Measurements from ENCODE around the gene KANSL1L. TPM values are rescaled to one million over a fixed set of nuclear protein-coding genes. Genes with fewer than 3 reads are reported as not detected.
"Not testable (repeated sequence)": the region's sequence is repeated elsewhere in the genome, so short reads cannot be mapped to it uniquely, and the experiment has no call there.

KANSL1L gene
- total and polyA plus RNA-seq, 9 of the 15 experiments (the other 6 are each of a cell fraction or from before 2014, with no cell fraction given): 1.3 to 6.7 (median 2.4) TPM

GRCh38 chr2:210177115-210177514 lies 5.9 kb upstream of the KANSL1L start:
- CTCF ChIA-PET (ENCODE audit: low intra/inter-chr PET ratio); H3K4me1 ChIP-seq (replicated peaks in 1 of 2; ENCODE audit: control insufficient read depth in 2 of 2, insufficient read depth in 2 of 2, low read length in 2 of 2); H3K4me2 ChIP-seq (ENCODE audit: insufficient read depth, low read length); intact Hi-C loops (cut with micrococcal nuclease); H3K79me2 ChIP-seq (ENCODE audit: control insufficient read depth, insufficient read depth, low read length); DNase-seq (ENCODE audit: extremely low read depth in 1 of 4, low spot score in 3 of 4); FAIRE-seq; H3K27ac ChIP-seq (ENCODE audit: extremely low read depth, low read depth, low read length); H3K9ac ChIP-seq (ENCODE audit: insufficient read depth in 1 of 2, low read depth in 2 of 2, low read length in 2 of 2); H3K9me1 ChIP-seq (ENCODE audit: control insufficient read depth, insufficient read depth, low read length); BruUV-seq (replicated peaks); H4K20me1 ChIP-seq (replicated peaks; ENCODE audit: control insufficient read depth, insufficient read depth, low read length); H3K36me3 ChIP-seq (ENCODE audit: control insufficient read depth, insufficient read depth, low read length); ATAC-seq; H3K4me3 ChIP-seq; H3K27me3 ChIP-seq (ENCODE audit: control insufficient read depth in 2 of 2, insufficient read depth in 2 of 2, low read length in 2 of 2); H3K9me3 ChIP-seq (replicated peaks; ENCODE audit: control insufficient read depth, insufficient read depth, low read depth, low read length); H2AFZ ChIP-seq (ENCODE audit: low read depth, low read length): not testable (repeated sequence)
- 0% methylated on average over 1 of the region's 1 CpG for WGBS (ENCODE audit: insufficient coverage, low coverage, missing lambda C conversion rate)
- in situ Hi-C loops (cut with MboI): loop anchor here (25.0 kb wide), 1 partner anchor 1790 kb away; no protein-coding TSS in a partner anchor
- POLR2A ChIA-PET: interaction anchor here (0.8 kb wide), 1 partner anchor 205 kb away, joined by 3 read pairs; no protein-coding TSS in a partner anchor
- peak; percentile 7 for TF ChIP-seq ZNF146 (CRISPR knock-in tag; IDR thresholded peaks at IDR 0.05; ENCODE audit: unreplicated experiment)

- intact Hi-C loops (cut with micrococcal nuclease) (loop anchor here (5.0 kb wide), 2 partner anchors 102 to 187 kb away; no protein-coding TSS in a partner anchor), in situ Hi-C loops (cut with MboI) (no loop called here)
- H4K20me1 ChIP-seq (replicated peaks; ENCODE audit: control insufficient read depth, insufficient read depth, low read length): no peaks in the 10 kb centered on the region
- TF ChIP-seq NR2C2 (CRISPR knock-in tag; IDR thresholded peaks at IDR 0.05): no peak
- TF ChIP-seq NR2C2 (tag; IDR thresholded peaks at IDR 0.05): no peak
- peak; percentile 53 for TF ChIP-seq ZNF316 (IDR thresholded peaks at IDR 0.05)
- no peak for TF ChIP-seq MEF2D (tag; conservative IDR thresholded peaks at IDR 0.05; ENCODE audit: low read depth)
- ATAC-seq: no peak
- FAIRE-seq: no peak
- no peak overlapping the region for H2AFZ ChIP-seq (ENCODE audit: low read depth, low read length)
- no peak overlapping the region for H3K4me2 ChIP-seq (ENCODE audit: insufficient read depth, low read length)
- H3K9ac ChIP-seq (ENCODE audit: insufficient read depth in 1 of 2, low read depth in 2 of 2, low read length in 2 of 2): no peak overlapping the region
- H3K9me1 ChIP-seq (ENCODE audit: control insufficient read depth, insufficient read depth, low read length): no peaks in the 10 kb centered on the region
- no TSS peak for BruUV-seq (replicated peaks)
- H3K36me3 ChIP-seq (ENCODE audit: control insufficient read depth, insufficient read depth, low read length): no peaks in the 10 kb centered on the region
- POLR2A ChIA-PET: no interaction called here
- CTCF ChIA-PET (ENCODE audit: low intra/inter-chr PET ratio): no interaction called here
- H3K27ac ChIP-seq (ENCODE audit: extremely low read depth, low read depth, low read length): no peak overlapping the region
- no peak overlapping the region for H3K4me3 ChIP-seq
- H3K4me1 ChIP-seq (replicated peaks in 1 of 2; ENCODE audit: control insufficient read depth in 2 of 2, insufficient read depth in 2 of 2, low read length in 2 of 2): no peaks in the 10 kb centered on the region
- DNase-seq (ENCODE audit: extremely low read depth in 1 of 4, low spot score in 3 of 4): no peak
- H3K79me2 ChIP-seq (ENCODE audit: control insufficient read depth, insufficient read depth, low read length): peaks cover under 1% of the 10 kb centered on the region; the same call in 2 of the 3 replicates
- no peaks in the 10 kb centered on the region for H3K9me3 ChIP-seq (replicated peaks; ENCODE audit: control insufficient read depth, insufficient read depth, low read depth, low read length)
- no peaks in the 10 kb centered on the region for H3K27me3 ChIP-seq (ENCODE audit: control insufficient read depth in 2 of 2, insufficient read depth in 2 of 2, low read length in 2 of 2)
Observed at GRCh38 chr2:210174086-210174485, 2.9 kb upstream of the KANSL1L start.

All from K562 (cell line).